CD4-positive, CD25-positive, alpha-beta regulatory T cell (primary cell): Measurements from ENCODE around the gene KRT76. TPM values are rescaled to one million over a fixed set of nuclear protein-coding genes. Genes with fewer than 3 reads are reported as not detected.
"Not testable (repeated sequence)": the region's sequence is repeated elsewhere in the genome, so short reads cannot be mapped to it uniquely, and the experiment has no call there.

Source experiments
- ATAC-seq, 2 donors: fragments of 150-1000 bp; cut with Tn5 transposase; one replicate each; pipeline ENCODE4 v1.10.0; 2021; ENCODE audit warnings: low read depth in 2 of 2, moderate number of reproducible peaks in 2 of 2, moderate library complexity in 1 of 2
- DNase-seq, 3 donors: peaks; one replicate each; pipeline versions ENCODE4 v3.0.0 to v3.0.0-alpha.2; 2012 to 2022; ENCODE audit warnings: mixed read lengths in 1 of 3
- H3K27ac ChIP-seq: one replicate; pipeline ENCODE4 v1.7.0; 2013; ENCODE audit warnings: mild to moderate bottlenecking, low read length; ENCODE audit not compliant: insufficient read depth, poor library complexity, severe bottlenecking
- H3K27me3 ChIP-seq: one replicate; pipeline ENCODE4 v1.7.0; 2013; ENCODE audit warnings: low read length; ENCODE audit not compliant: control insufficient read depth, insufficient read depth
- H3K36me3 ChIP-seq: one replicate; pipeline ENCODE4 v1.7.0; 2013; ENCODE audit warnings: mild to moderate bottlenecking, low read length, moderate library complexity; ENCODE audit not compliant: control insufficient read depth, insufficient read depth
- H3K4me1 ChIP-seq: 2 replicates; pipeline ENCODE4 v1.7.0; 2013; ENCODE audit warnings: mild to moderate bottlenecking, low read length; ENCODE audit not compliant: insufficient read depth, control insufficient read depth, poor library complexity, severe bottlenecking
- H3K4me3 ChIP-seq: one replicate; pipeline ENCODE4 v1.7.0; 2013; ENCODE audit warnings: low read depth, mild to moderate bottlenecking, low read length, moderate library complexity
- H3K9me3 ChIP-seq, 2 experiments: 1 replicate in 1 of 2; 2 replicates in 1 of 2; pipeline ENCODE4 v1.7.0; 2013; ENCODE audit warnings: low read length in 2 of 2, mild to moderate bottlenecking in 1 of 2, moderate library complexity in 1 of 2; ENCODE audit not compliant: control insufficient read depth in 2 of 2
- H3K27ac Mint-ChIP-seq, 3 donors: one replicate each; pipeline ENCODE4 v1.8.0; 2020 to 2022; ENCODE audit warnings: mild to moderate bottlenecking in 3 of 3, mixed read lengths in 3 of 3, moderate library complexity in 2 of 3
- H3K27me3 Mint-ChIP-seq: one replicate; pipeline ENCODE4 v1.8.0; 2022; ENCODE audit warnings: mild to moderate bottlenecking, mixed read lengths
- H3K36me3 Mint-ChIP-seq: one replicate; pipeline ENCODE4 v1.8.0; 2020; ENCODE audit warnings: mixed read lengths
- H3K4me1 Mint-ChIP-seq, 4 donors: one replicate each; pipeline ENCODE4 v1.8.0; 2020 to 2022; ENCODE audit warnings: mixed read lengths in 4 of 4, mild to moderate bottlenecking in 1 of 4
- H3K4me3 Mint-ChIP-seq, 4 donors: one replicate each; pipeline ENCODE4 v1.8.0; 2020 to 2022; ENCODE audit warnings: mild to moderate bottlenecking in 4 of 4, mixed read lengths in 4 of 4, moderate library complexity in 3 of 4
- H3K9me3 Mint-ChIP-seq, 7 donors: one replicate each; pipeline ENCODE4 v1.8.0; 2020 to 2022; ENCODE audit warnings: mixed read lengths in 7 of 7, mild to moderate bottlenecking in 3 of 7, moderate library complexity in 2 of 7
- polyA plus RNA-seq, 4 donors: library from polyadenylated mRNA; unstranded; fragments of 300-500 nt; fragmentation: Illumina TruSeq; gene quantifications; one replicate each; pipeline ENCODE4 v1.2.3, GENCODE V29; 2021
- total RNA-seq: library from RNA; stranded (reverse); gene quantifications from one replicate; pipeline ENCODE4 v1.2.3, GENCODE V29; 2022

The KRT76 gene
- total and polyA plus RNA-seq, 5 donors from 2014 or later: not detected

GRCh38 chr12:52755533-52755932 is 21.6 kb downstream of the KRT76 start:
- peaks cover 12% of the 10 kb centered on the region for H3K27me3 Mint-ChIP-seq
- H3K4me3 Mint-ChIP-seq: no peak overlapping the region
- Histone ChIP-seq H3K4me3 (no peak overlapping the region), H3K4me1 (no peaks in the 10 kb centered on the region), H3K27me3 (no peaks in the 10 kb centered on the region), H3K36me3 (no peaks in the 10 kb centered on the region), H3K27ac (no peak overlapping the region), H3K9me3 (peaks cover 2 to 6% of the 10 kb centered on the region in 2 experiments)
- no peak for DNase-seq
- H3K9me3 Mint-ChIP-seq: peaks cover 0 to 10% (median 3%) of the 10 kb centered on the region in 7 donors
- H3K36me3 Mint-ChIP-seq: no peaks in the 10 kb centered on the region
- no peaks in the 10 kb centered on the region for H3K4me1 Mint-ChIP-seq
- no peak for ATAC-seq
- no peak overlapping the region for H3K27ac Mint-ChIP-seq

GRCh38 chr12:52754135-52754534 is 23.0 kb downstream of the KRT76 start:
- ATAC-seq: no peak
- Mint-ChIP-seq H3K4me3 (no peak overlapping the region), H3K4me1 (no peaks in the 10 kb centered on the region), H3K36me3 (no peaks in the 10 kb centered on the region), H3K9me3 (peaks cover 0 to 4% (median 0%) of the 10 kb centered on the region in 7 donors), H3K27ac (no peak overlapping the region), H3K27me3 (peaks cover 6% of the 10 kb centered on the region)
- no peaks in the 10 kb centered on the region for H3K4me1 ChIP-seq
- H3K36me3 ChIP-seq: no peaks in the 10 kb centered on the region
- no peaks in the 10 kb centered on the region for H3K27me3 ChIP-seq
- no peak overlapping the region for H3K27ac ChIP-seq
- no peak for DNase-seq
- no peak overlapping the region for H3K4me3 ChIP-seq
- H3K9me3 ChIP-seq: no peaks in the 10 kb centered on the region

GRCh38 chr12:52753283-52753682 is 23.9 kb downstream of the KRT76 start:
- DNase-seq: no peak
- H3K27me3 Mint-ChIP-seq: peaks cover 5% of the 10 kb centered on the region

GRCh38 chr12:52752516-52752915 is 24.6 kb downstream of the KRT76 start:
- H3K27me3 Mint-ChIP-seq: peaks cover 5% of the 10 kb centered on the region
- Histone ChIP-seq H3K4me1 (no peaks in the 10 kb centered on the region), H3K36me3 (no peaks in the 10 kb centered on the region), H3K27me3 (no peaks in the 10 kb centered on the region), H3K4me3 (no peak overlapping the region), H3K27ac (no peak overlapping the region), H3K9me3 (no peaks in the 10 kb centered on the region)
- peaks cover 0 to 2% (median 0%) of the 10 kb centered on the region in 7 donors for H3K9me3 Mint-ChIP-seq
- no peak overlapping the region for H3K4me3 Mint-ChIP-seq
- ATAC-seq: no peak
- no peak overlapping the region for H3K27ac Mint-ChIP-seq
- no peaks in the 10 kb centered on the region for H3K36me3 Mint-ChIP-seq
- no peak for DNase-seq
- peaks cover 0 to 4% (median 0%) of the 10 kb centered on the region in 4 donors for H3K4me1 Mint-ChIP-seq

More at GRCh38 chr12:52753283-52753682, 23.9 kb downstream of the KRT76 start:
- Histone ChIP-seq H3K4me1 (no peaks in the 10 kb centered on the region), H3K27ac (no peak overlapping the region), H3K9me3 (no peaks in the 10 kb centered on the region), H3K4me3 (no peak overlapping the region), H3K36me3 (no peaks in the 10 kb centered on the region), H3K27me3 (no peaks in the 10 kb centered on the region)
- ATAC-seq: no peak
- H3K4me1 Mint-ChIP-seq: peaks cover 0 to 4% (median 0%) of the 10 kb centered on the region in 4 donors
- H3K4me3 Mint-ChIP-seq: no peak overlapping the region
- H3K36me3 Mint-ChIP-seq: no peaks in the 10 kb centered on the region
- H3K27ac Mint-ChIP-seq: no peak overlapping the region
- H3K9me3 Mint-ChIP-seq: peaks cover 0 to 2% (median 0%) of the 10 kb centered on the region in 7 donors

GRCh38 chr12:52751795-52752194 is 25.4 kb downstream of the KRT76 start:
- H3K36me3 Mint-ChIP-seq: no peaks in the 10 kb centered on the region
- peaks cover 0 to 4% (median 0%) of the 10 kb centered on the region in 4 donors for H3K4me1 Mint-ChIP-seq
- H3K4me3 Mint-ChIP-seq: no peak overlapping the region
- Histone ChIP-seq H3K27ac (no peak overlapping the region), H3K4me1 (no peaks in the 10 kb centered on the region), H3K9me3 (no peaks in the 10 kb centered on the region), H3K36me3 (no peaks in the 10 kb centered on the region), H3K27me3 (no peaks in the 10 kb centered on the region), H3K4me3 (no peak overlapping the region)
- peaks cover 0 to 2% (median 0%) of the 10 kb centered on the region in 7 donors for H3K9me3 Mint-ChIP-seq
- peaks cover 5% of the 10 kb centered on the region for H3K27me3 Mint-ChIP-seq
- no peak overlapping the region for H3K27ac Mint-ChIP-seq
- DNase-seq (no peak), ATAC-seq (no peak)

- not testable (repeated sequence) for H3K4me3 ChIP-seq, H3K4me1 Mint-ChIP-seq
Measured at GRCh38 chr12:52750532-52750931, 26.6 kb downstream of the KRT76 start.

GRCh38 chr12:52749827-52750226 is 27.3 kb downstream of the KRT76 start:
- H3K4me1 Mint-ChIP-seq: peaks cover 0 to 4% (median 0%) of the 10 kb centered on the region in 4 donors
- Histone ChIP-seq H3K4me1 (no peaks in the 10 kb centered on the region), H3K4me3 (no peak overlapping the region), H3K9me3 (no peaks in the 10 kb centered on the region), H3K36me3 (no peaks in the 10 kb centered on the region), H3K27ac (no peak overlapping the region), H3K27me3 (no peaks in the 10 kb centered on the region)
- no peak for ATAC-seq
- H3K4me3 Mint-ChIP-seq: no peak overlapping the region
- H3K27me3 Mint-ChIP-seq: peaks cover 5% of the 10 kb centered on the region
- no peak for DNase-seq
- no peak overlapping the region for H3K27ac Mint-ChIP-seq
- no peaks in the 10 kb centered on the region for H3K9me3 Mint-ChIP-seq
- H3K36me3 Mint-ChIP-seq: no peaks in the 10 kb centered on the region

More at GRCh38 chr12:52750532-52750931, 26.6 kb downstream of the KRT76 start:
- not testable (repeated sequence) for H3K36me3 ChIP-seq, ATAC-seq, H3K27ac ChIP-seq, H3K4me3 Mint-ChIP-seq, DNase-seq, H3K9me3 Mint-ChIP-seq, H3K9me3 ChIP-seq, H3K4me1 ChIP-seq, H3K36me3 Mint-ChIP-seq, H3K27me3 Mint-ChIP-seq, H3K27me3 ChIP-seq
- peak overlapping the region in 1 of 3 donors; percentile 61 for H3K27ac Mint-ChIP-seq

- no peaks in the 10 kb centered on the region for H3K9me3 ChIP-seq
- H3K27me3 ChIP-seq: no peaks in the 10 kb centered on the region
- ATAC-seq (no peak), DNase-seq (no peak)
- Mint-ChIP-seq H3K4me3 (no peak overlapping the region), H3K9me3 (no peaks in the 10 kb centered on the region), H3K4me1 (peaks cover 0 to 4% (median 0%) of the 10 kb centered on the region in 4 donors), H3K36me3 (no peaks in the 10 kb centered on the region), H3K27ac (no peak overlapping the region), H3K27me3 (peaks cover under 1% of the 10 kb centered on the region)
- no peaks in the 10 kb centered on the region for H3K36me3 ChIP-seq
- H3K27ac ChIP-seq: no peak overlapping the region
- no peaks in the 10 kb centered on the region for H3K4me1 ChIP-seq
- no peak overlapping the region for H3K4me3 ChIP-seq
Measured at GRCh38 chr12:52748578-52748977, 28.6 kb downstream of the KRT76 start.
